Mesenchymal stem cell (in vitro differentiated cells and primary cell): Measurements from ENCODE around the gene PSMG4.

ENCODE experiments used
- DNase-seq: peaks from one replicate; pipeline ENCODE4 v3.0.0-alpha.2; 2013
- H2AFZ ChIP-seq: one replicate; pipeline ENCODE4 v1.6.1; 2013; ENCODE audit warnings: low read depth, mild to moderate bottlenecking, control low read depth, inconsistent platforms, low read length, moderate library complexity
- H2AK5ac ChIP-seq: 2 replicates; pipeline ENCODE4 v1.6.1; 2013; ENCODE audit warnings: low read length, moderate library complexity, mild to moderate bottlenecking, inconsistent platforms; ENCODE audit not compliant: severe bottlenecking
- H2BK120ac ChIP-seq: one replicate; pipeline ENCODE4 v1.6.1; 2013; ENCODE audit warnings: low read depth, mild to moderate bottlenecking, inconsistent platforms, low read length, moderate library complexity
- H2BK12ac ChIP-seq, 2 experiments: one replicate each; pipeline ENCODE4 v1.6.1; 2013; ENCODE audit warnings: inconsistent platforms in 2 of 2, low read length in 2 of 2, mild to moderate bottlenecking in 2 of 2, moderate library complexity in 2 of 2, control low read depth in 1 of 2
- H2BK15ac ChIP-seq: one replicate; pipeline ENCODE4 v1.6.1; 2013; ENCODE audit warnings: mild to moderate bottlenecking, low read depth, inconsistent platforms; ENCODE audit not compliant: poor library complexity, severe bottlenecking
- H2BK5ac ChIP-seq: 2 replicates; pipeline ENCODE4 v1.6.1; 2013; ENCODE audit warnings: low read depth, mild to moderate bottlenecking, low read length, control low read depth, inconsistent platforms; ENCODE audit not compliant: poor library complexity, severe bottlenecking
- H3K14ac ChIP-seq, 2 experiments: one replicate each; pipeline ENCODE4 v1.6.1; 2013; ENCODE audit warnings: inconsistent platforms in 2 of 2, low read length in 2 of 2, control low read depth in 1 of 2, mild to moderate bottlenecking in 1 of 2, moderate library complexity in 1 of 2
- H3K18ac ChIP-seq, 2 experiments: one replicate each; pipeline ENCODE4 v1.6.1; 2013; ENCODE audit warnings: inconsistent platforms in 2 of 2, low read length in 2 of 2, control low read depth in 1 of 2, low read depth in 1 of 2, mild to moderate bottlenecking in 1 of 2
- H3K23ac ChIP-seq, 2 experiments: one replicate each; pipeline ENCODE4 v1.6.1; 2013; ENCODE audit warnings: inconsistent platforms in 2 of 2, low read length in 2 of 2, mild to moderate bottlenecking in 2 of 2, moderate library complexity in 2 of 2, control low read depth in 1 of 2
- H3K27ac ChIP-seq: 2 replicates; pipeline ENCODE4 v1.5.1; 2013; ENCODE audit warnings: mild to moderate bottlenecking, moderate library complexity, low read length, control low read depth, inconsistent platforms; ENCODE audit not compliant: poor library complexity, severe bottlenecking
- H3K27me3 ChIP-seq, 2 experiments: 2 replicates each; pipeline versions ENCODE4 v1.6.1 to v1.7.0; 2013; ENCODE audit warnings: low read length in 2 of 2, mild to moderate bottlenecking in 2 of 2, moderate library complexity in 2 of 2, control low read depth in 1 of 2, inconsistent platforms in 1 of 2; ENCODE audit not compliant: control insufficient read depth in 1 of 2, insufficient read depth in 1 of 2
- H3K36me3 ChIP-seq, 2 experiments: 2 replicates each; pipeline versions ENCODE4 v1.6.1 to v1.7.0; 2013; ENCODE audit warnings: low read length in 2 of 2, control low read depth in 1 of 2, inconsistent platforms in 1 of 2, low read depth in 1 of 2, mild to moderate bottlenecking in 1 of 2; ENCODE audit not compliant: insufficient read depth in 2 of 2, control insufficient read depth in 1 of 2
- H3K4ac ChIP-seq, 2 experiments: one replicate each; pipeline ENCODE4 v1.6.1; 2013; ENCODE audit warnings: inconsistent platforms in 2 of 2, low read length in 2 of 2, mild to moderate bottlenecking in 2 of 2, moderate library complexity in 2 of 2, control low read depth in 1 of 2, low read depth in 1 of 2
- H3K4me1 ChIP-seq: 2 replicates; pipeline ENCODE4 v1.6.1; 2013; ENCODE audit warnings: low read depth, low read length, control low read depth; ENCODE audit not compliant: control insufficient read depth, insufficient read depth
- H3K4me2 ChIP-seq: 2 replicates; pipeline ENCODE4 v1.6.1; 2013; ENCODE audit warnings: low read length, mild to moderate bottlenecking, inconsistent platforms; ENCODE audit not compliant: poor library complexity, severe bottlenecking
- H3K4me3 ChIP-seq, 2 experiments: 2 replicates each; pipeline versions ENCODE4 v1.5.1 to v1.7.0; 2013; ENCODE audit warnings: low read length in 2 of 2, mild to moderate bottlenecking in 2 of 2, control low read depth in 1 of 2, low read depth in 1 of 2; ENCODE audit not compliant: insufficient read depth in 1 of 2
- H3K79me1 ChIP-seq: replicated peaks from 2 replicates; pipeline ENCODE4 v1.6.1; 2013; ENCODE audit warnings: mild to moderate bottlenecking, control low read depth, low read length, inconsistent platforms; ENCODE audit not compliant: poor library complexity, severe bottlenecking
- H3K9ac ChIP-seq: 2 replicates; pipeline ENCODE4 v1.7.0; 2013; ENCODE audit warnings: mild to moderate bottlenecking, low read length, moderate library complexity
- H3K9me3 ChIP-seq: 2 replicates; pipeline ENCODE4 v1.7.0; 2013; ENCODE audit warnings: mild to moderate bottlenecking, low read length; ENCODE audit not compliant: control insufficient read depth
- H4K8ac ChIP-seq: one replicate; pipeline ENCODE4 v1.6.1; 2013; ENCODE audit warnings: inconsistent platforms, mild to moderate bottlenecking, low read length, moderate library complexity
- H4K91ac ChIP-seq: one replicate; pipeline ENCODE4 v1.6.1; 2013; ENCODE audit warnings: mild to moderate bottlenecking, low read length, inconsistent platforms
- WGBS: methylation state at CpG from one replicate; pipeline ENCODE4 v1.1.7; 2013; ENCODE audit warnings: mixed read lengths; 5-methylcytosine and 5-hydroxymethylcytosine counted together

The PSMG4 gene

GRCh38 chr6:3310703-3311102, 52.0 kb downstream of the PSMG4 start:
- no peak overlapping the region for H3K9ac ChIP-seq
- no peak overlapping the region for H2AFZ ChIP-seq
- DNase-seq: no peak
- H3K4me3 ChIP-seq: no peak overlapping the region
- H3K9me3 ChIP-seq: no peaks in the 10 kb centered on the region
- peaks cover 0 to 44% of the 10 kb centered on the region in 2 experiments for H3K36me3 ChIP-seq
- H3K23ac ChIP-seq: no peak overlapping the region
- H3K18ac ChIP-seq: no peak overlapping the region
- H2BK12ac ChIP-seq: no peak overlapping the region
- H3K14ac ChIP-seq: no peak overlapping the region
- H3K27me3 ChIP-seq: peaks cover 0 to 14% of the 10 kb centered on the region in 2 experiments
- no peak overlapping the region for H3K4ac ChIP-seq
- no peak overlapping the region for H2BK5ac ChIP-seq
- H3K27ac ChIP-seq: no peak overlapping the region
- no peak overlapping the region for H4K91ac ChIP-seq
- H2AK5ac ChIP-seq: no peak overlapping the region
- WGBS: 87% methylated on average over 9 of the region's 9 CpGs
- H3K4me1 ChIP-seq: no peaks in the 10 kb centered on the region
- no peaks in the 10 kb centered on the region for H3K79me1 ChIP-seq
- no peak overlapping the region for H3K4me2 ChIP-seq
- no peak overlapping the region for H2BK120ac ChIP-seq
- H4K8ac ChIP-seq: no peak overlapping the region
- no peak overlapping the region for H2BK15ac ChIP-seq

- DNase-seq: no peak
- peaks cover 0 to 17% of the 10 kb centered on the region in 2 experiments for H3K27me3 ChIP-seq
- H3K4me1 ChIP-seq: no peaks in the 10 kb centered on the region
- no peak overlapping the region for H3K4ac ChIP-seq
- H2BK120ac ChIP-seq: no peak overlapping the region
- 84% methylated on average over 6 of the region's 6 CpGs for WGBS
- H4K91ac ChIP-seq: no peak overlapping the region
- H3K14ac ChIP-seq: no peak overlapping the region
- H4K8ac ChIP-seq: no peak overlapping the region
- no peak overlapping the region for H2AK5ac ChIP-seq
- no peaks in the 10 kb centered on the region for H3K9me3 ChIP-seq
- H3K27ac ChIP-seq: no peak overlapping the region
- H3K9ac ChIP-seq: no peak overlapping the region
- H2BK5ac ChIP-seq: no peak overlapping the region
- H3K23ac ChIP-seq: no peak overlapping the region
- no peak overlapping the region for H3K4me2 ChIP-seq
- no peak overlapping the region for H2BK12ac ChIP-seq
- no peak overlapping the region for H2AFZ ChIP-seq
- no peak overlapping the region for H2BK15ac ChIP-seq
- H3K18ac ChIP-seq: no peak overlapping the region
- H3K36me3 ChIP-seq: peaks cover 0 to 41% of the 10 kb centered on the region in 2 experiments
- no peak overlapping the region for H3K4me3 ChIP-seq
- H3K79me1 ChIP-seq: no peaks in the 10 kb centered on the region
Observed at GRCh38 chr6:3311826-3312225, 53.1 kb downstream of the PSMG4 start.

- no peak overlapping the region for H3K27ac ChIP-seq
- no peak overlapping the region for H2AFZ ChIP-seq
- no peak overlapping the region for H3K18ac ChIP-seq
- H3K36me3 ChIP-seq: peaks cover 0 to 35% of the 10 kb centered on the region in 2 experiments
- H4K91ac ChIP-seq: no peak overlapping the region
- no peaks in the 10 kb centered on the region for H3K9me3 ChIP-seq
- no peak overlapping the region for H3K4ac ChIP-seq
- H3K4me3 ChIP-seq: no peak overlapping the region
- no peak for DNase-seq
- no peak overlapping the region for H2BK120ac ChIP-seq
- peaks cover 0 to 22% of the 10 kb centered on the region in 2 experiments for H3K27me3 ChIP-seq
- no peak overlapping the region for H3K9ac ChIP-seq
- H3K14ac ChIP-seq: no peak overlapping the region
- no peak overlapping the region for H4K8ac ChIP-seq
- no peaks in the 10 kb centered on the region for H3K79me1 ChIP-seq
- no peaks in the 10 kb centered on the region for H3K4me1 ChIP-seq
- WGBS: 88% methylated on average over 11 of the region's 11 CpGs
- H2BK15ac ChIP-seq: no peak overlapping the region
- no peak overlapping the region for H3K4me2 ChIP-seq
- H2BK12ac ChIP-seq: no peak overlapping the region
- no peak overlapping the region for H2AK5ac ChIP-seq
- no peak overlapping the region for H3K23ac ChIP-seq
- no peak overlapping the region for H2BK5ac ChIP-seq
Observed at GRCh38 chr6:3312604-3313231, 54.0 kb downstream of the PSMG4 start.

GRCh38 chr6:3314176-3314575, 55.4 kb downstream of the PSMG4 start:
- H3K4me3 ChIP-seq: no peak overlapping the region
- peaks cover 0 to 22% of the 10 kb centered on the region in 2 experiments for H3K27me3 ChIP-seq
- no peaks in the 10 kb centered on the region for H3K4me1 ChIP-seq
- no peak overlapping the region for H2BK12ac ChIP-seq
- H2AFZ ChIP-seq: no peak overlapping the region
- no peak overlapping the region for H2BK15ac ChIP-seq
- no peaks in the 10 kb centered on the region for H3K9me3 ChIP-seq
- no peak overlapping the region for H2BK5ac ChIP-seq
- H3K4ac ChIP-seq: no peak overlapping the region
- no peak overlapping the region for H3K9ac ChIP-seq
- H3K14ac ChIP-seq: no peak overlapping the region
- H3K36me3 ChIP-seq: peaks cover 2 to 29% of the 10 kb centered on the region in 2 experiments
- no peaks in the 10 kb centered on the region for H3K79me1 ChIP-seq
- H3K18ac ChIP-seq: no peak overlapping the region
- 90% methylated on average over 5 of the region's 7 CpGs for WGBS
- no peak for DNase-seq
- H3K23ac ChIP-seq: no peak overlapping the region
- no peak overlapping the region for H3K4me2 ChIP-seq
- H2BK120ac ChIP-seq: no peak overlapping the region
- H4K8ac ChIP-seq: no peak overlapping the region
- no peak overlapping the region for H2AK5ac ChIP-seq
- no peak overlapping the region for H4K91ac ChIP-seq
- H3K27ac ChIP-seq: no peak overlapping the region
